HG03064 (cell line): ENCODE measurements around the gene ILF2.
"Not testable (repeated sequence)": the region's sequence is repeated elsewhere in the genome, so short reads cannot be mapped to it uniquely, and the experiment has no call there.

Source experiments
- ATAC-seq: cut with Tn5 transposase; IDR thresholded peaks from one replicate; pipeline ENCODE4 v1.9.1; 2021; ENCODE audit warnings: low read depth; ENCODE audit not compliant: unreplicated experiment

Gene ILF2

GRCh38 chr1:153649863-153650235 is 20.9 kb downstream of the ILF2 start:
- ATAC-seq, result no peak

GRCh38 chr1:153649137-153649862 is 21.5 kb downstream of the ILF2 start:
- ATAC-seq, result no peak

GRCh38 chr1:153648000-153648643 is 22.7 kb downstream of the ILF2 start:
- ATAC-seq, result no peak

- no peak for ATAC-seq
These were observed 23.5 kb downstream of the ILF2 start for GRCh38 chr1:153647346-153647714.

- no peak for ATAC-seq
These were observed 24.0 kb downstream of the ILF2 start for GRCh38 chr1:153646672-153647345.

GRCh38 chr1:153643816-153644215 is 27.0 kb downstream of the ILF2 start:
- no peak for ATAC-seq

- no peak for ATAC-seq
These were observed 27.7 kb downstream of the ILF2 start for GRCh38 chr1:153643100-153643499.

- no peak for ATAC-seq
These were observed 28.6 kb downstream of the ILF2 start for GRCh38 chr1:153642161-153642560.

- no peak for ATAC-seq
These were observed 29.9 kb downstream of the ILF2 start for GRCh38 chr1:153640861-153641260.

- ATAC-seq, result not testable (repeated sequence)
These were observed 30.6 kb downstream of the ILF2 start for GRCh38 chr1:153640213-153640612.

- ATAC-seq, result no peak
These were observed 31.5 kb downstream of the ILF2 start for GRCh38 chr1:153639280-153639679.

GRCh38 chr1:153638261-153638660 is 32.5 kb downstream of the ILF2 start:
- no peak for ATAC-seq

GRCh38 chr1:153636312-153636711 is 34.5 kb downstream of the ILF2 start:
- ATAC-seq, result no peak

GRCh38 chr1:153635872-153636271 is 34.9 kb downstream of the ILF2 start:
- no peak for ATAC-seq

GRCh38 chr1:153633754-153634665 is 36.8 kb downstream of the ILF2 start, which contains the start of gene CHTOP:
TSS of gene CHTOP (plus strand) at chr1:153634066. CDS start at chr1:153636589, 2,523 bp downstream.
- ATAC-seq, result peak; percentile 78

GRCh38 chr1:153633161-153633753 is 37.5 kb downstream of the ILF2 start:
- ATAC-seq, result no peak

- ATAC-seq, result no peak
These were observed 39.5 kb downstream of the ILF2 start for GRCh38 chr1:153631047-153632022.

GRCh38 chr1:153630384-153630783 is 40.4 kb downstream of the ILF2 start:
- ATAC-seq, result no peak

- ATAC-seq, result no peak
These were observed 40.8 kb downstream of the ILF2 start for GRCh38 chr1:153629971-153630370.
